Measurements from ENCODE around the gene ZNF473.

DNA sequence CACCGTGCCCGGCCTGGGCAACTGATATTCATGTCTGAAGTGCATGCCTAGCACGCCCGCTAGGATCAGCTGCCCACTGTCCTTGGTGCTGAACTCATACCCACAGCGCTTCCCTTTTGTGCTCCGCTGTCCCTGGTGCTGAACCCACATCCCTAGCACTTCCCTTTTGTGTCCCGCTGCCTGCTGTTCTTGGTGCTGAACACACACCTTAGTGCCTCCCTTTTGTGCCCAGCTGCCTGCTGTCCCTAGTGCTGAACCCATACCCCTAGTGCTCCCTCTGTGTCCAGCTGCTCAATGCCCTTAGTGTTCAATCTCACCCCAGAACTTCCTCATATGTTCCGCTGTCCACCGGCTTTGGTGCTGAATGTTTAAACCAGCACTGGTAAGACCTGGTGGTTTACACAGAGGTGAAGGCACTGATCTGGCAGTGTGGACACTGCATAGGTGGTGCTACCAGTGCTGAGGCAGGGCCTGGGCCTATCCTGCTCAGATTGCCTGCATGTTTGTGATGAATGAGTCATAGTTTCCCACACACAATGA is 38.6 kb upstream of the ZNF473 start:
- TF ChIP-seq, protein P1, sequence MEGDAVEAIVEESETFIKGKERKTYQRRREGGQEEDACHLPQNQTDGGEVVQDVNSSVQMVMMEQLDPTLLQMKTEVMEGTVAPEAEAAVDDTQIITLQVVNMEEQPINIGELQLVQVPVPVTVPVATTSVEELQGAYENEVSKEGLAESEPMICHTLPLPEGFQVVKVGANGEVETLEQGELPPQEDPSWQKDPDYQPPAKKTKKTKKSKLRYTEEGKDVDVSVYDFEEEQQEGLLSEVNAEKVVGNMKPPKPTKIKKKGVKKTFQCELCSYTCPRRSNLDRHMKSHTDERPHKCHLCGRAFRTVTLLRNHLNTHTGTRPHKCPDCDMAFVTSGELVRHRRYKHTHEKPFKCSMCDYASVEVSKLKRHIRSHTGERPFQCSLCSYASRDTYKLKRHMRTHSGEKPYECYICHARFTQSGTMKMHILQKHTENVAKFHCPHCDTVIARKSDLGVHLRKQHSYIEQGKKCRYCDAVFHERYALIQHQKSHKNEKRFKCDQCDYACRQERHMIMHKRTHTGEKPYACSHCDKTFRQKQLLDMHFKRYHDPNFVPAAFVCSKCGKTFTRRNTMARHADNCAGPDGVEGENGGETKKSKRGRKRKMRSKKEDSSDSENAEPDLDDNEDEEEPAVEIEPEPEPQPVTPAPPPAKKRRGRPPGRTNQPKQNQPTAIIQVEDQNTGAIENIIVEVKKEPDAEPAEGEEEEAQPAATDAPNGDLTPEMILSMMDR (IDR thresholded peaks at IDR 0.05; ENCODE audit: insufficient read depth, low read depth, low read length): no peak
- no peak for TF ChIP-seq EZH2 (IDR thresholded peaks at IDR 0.05; ENCODE audit: insufficient read depth, low read length)
